HEK293T (cell line): ENCODE results near the gene PIWIL1.

ENCODE experiments used
- CTCF ChIA-PET: fragments of 350-600 bp; formaldehyde crosslinking; extraction: SDS; loops from one replicate; lab custom pipeline; 2021; ENCODE audit warnings: antibody characterized with exemption, inconsistent platforms; lab: Yijun Ruan, JAX
- POLR2A ChIA-PET: fragments of 350-600 bp; formaldehyde crosslinking; extraction: SDS; loops from one replicate; lab custom pipeline; 2020; ENCODE audit warnings: antibody characterized with exemption, inconsistent platforms; lab: Yijun Ruan, JAX
- DNase-seq: peaks from one replicate; pipeline ENCODE4 v3.0.0; 2012; ENCODE audit warnings: mixed read lengths; ENCODE audit errors: extremely low spot score
- ARNT ChIP-seq: fragments of 450-650 bp; IDR thresholded peaks from 2 replicates; pipeline ENCODE4 v1.6.1; 2017; ENCODE audit warnings: mild to moderate bottlenecking
- BHLHE40 ChIP-seq: fragments of 450-650 bp; IDR thresholded peaks from 2 replicates; pipeline ENCODE4 v1.6.1; 2016; ENCODE audit warnings: mild to moderate bottlenecking, moderate library complexity, borderline replicate concordance
- CTBP1 ChIP-seq: fragments of 450-650 bp; IDR thresholded peaks from 2 replicates; pipeline ENCODE4 v1.6.1; 2016; ENCODE audit warnings: borderline replicate concordance
- ELF4 ChIP-seq: fragments of 450-650 bp; IDR thresholded peaks from 2 replicates; pipeline ENCODE4 v1.6.1; 2017; ENCODE audit warnings: antibody characterized with exemption
- FOXA1 ChIP-seq: fragments of 450-650 bp; IDR thresholded peaks from 2 replicates; pipeline ENCODE4 v1.6.1; 2016; ENCODE audit warnings: mild to moderate bottlenecking
- FOXK2 ChIP-seq: fragments of 450-650 bp; IDR thresholded peaks from 2 replicates; pipeline ENCODE4 v1.6.1; 2016; ENCODE audit warnings: mild to moderate bottlenecking
- FOXM1 ChIP-seq: fragments of 450-650 bp; IDR thresholded peaks from 2 replicates; pipeline ENCODE4 v1.6.1; 2017; ENCODE audit warnings: mild to moderate bottlenecking, borderline replicate concordance
- HDGF ChIP-seq: fragments of 450-650 bp; IDR thresholded peaks from 2 replicates; pipeline ENCODE4 v1.6.1; 2017; ENCODE audit warnings: antibody characterized with exemption, borderline replicate concordance
- L3MBTL2 ChIP-seq: fragments of 450-650 bp; conservative IDR thresholded peaks from 2 replicates; pipeline ENCODE4 v1.6.1; 2016; ENCODE audit warnings: mild to moderate bottlenecking
- LEF1 ChIP-seq: fragments of 450-650 bp; IDR thresholded peaks from 2 replicates; pipeline ENCODE4 v1.6.1; 2017; ENCODE audit warnings: mild to moderate bottlenecking, borderline replicate concordance
- NFRKB ChIP-seq: fragments of 450-650 bp; IDR thresholded peaks from 2 replicates; pipeline ENCODE4 v1.6.1; 2016; ENCODE audit warnings: mild to moderate bottlenecking, moderate library complexity
- PKNOX1 ChIP-seq: fragments of 450-650 bp; IDR thresholded peaks from 2 replicates; pipeline ENCODE4 v1.6.1; 2016
- SP1 ChIP-seq: fragments of 450-650 bp; IDR thresholded peaks from 2 replicates; pipeline ENCODE4 v1.6.1; 2017
- SUZ12 ChIP-seq: fragments of 450-650 bp; IDR thresholded peaks from 2 replicates; pipeline ENCODE4 v1.6.1; 2016; ENCODE audit warnings: mild to moderate bottlenecking
- TARDBP ChIP-seq: fragments of 450-650 bp; IDR thresholded peaks from 2 replicates; pipeline ENCODE4 v1.6.1; 2016
- ZNF384 ChIP-seq: fragments of 450-650 bp; IDR thresholded peaks from 2 replicates; pipeline ENCODE4 v1.6.1; 2016

PIWIL1 gene

GRCh38 chr12:130350715-130351114, 13.0 kb downstream of the PIWIL1 start:
- ChIA-PET POLR2A (no interaction called here), CTCF (no interaction called here)
- TF ChIP-seq HDGF, result no peak
- TF ChIP-seq LEF1, result no peak
- TF ChIP-seq BHLHE40, result no peak
- no peak for TF ChIP-seq ZNF384
- no peak for TF ChIP-seq SP1
- no peak for TF ChIP-seq TARDBP
- DNase-seq, result no peak

- ChIA-PET CTCF (no interaction called here), POLR2A (no interaction called here)
Measured at GRCh38 chr12:130351326-130351725, 13.6 kb downstream of the PIWIL1 start.

GRCh38 chr12:130353081-130353480, 15.4 kb downstream of the PIWIL1 start:
- no peak for TF ChIP-seq NFRKB
- TF ChIP-seq BHLHE40, result no peak
- TF ChIP-seq ARNT, result no peak
- TF ChIP-seq LEF1, result no peak
- TF ChIP-seq FOXA1, result no peak
- no peak for TF ChIP-seq ZNF384
- no peak for TF ChIP-seq SP1
- TF ChIP-seq HDGF, result no peak
- no peak for TF ChIP-seq FOXK2
- no peak for TF ChIP-seq PKNOX1
- no peak for TF ChIP-seq FOXM1
- TF ChIP-seq ELF4, result no peak
- no peak for TF ChIP-seq TARDBP
- no peak for TF ChIP-seq L3MBTL2
- no peak for TF ChIP-seq CTBP1
- TF ChIP-seq SUZ12, result no peak
- ChIA-PET POLR2A (no interaction called here), CTCF (no interaction called here)
- DNase-seq, result no peak

More at GRCh38 chr12:130351326-130351725, 13.6 kb downstream of the PIWIL1 start:
- no peak for TF ChIP-seq FOXM1
- no peak for TF ChIP-seq L3MBTL2
- TF ChIP-seq HDGF, result no peak
- no peak for TF ChIP-seq NFRKB
- no peak for TF ChIP-seq ARNT
- TF ChIP-seq BHLHE40, result no peak
- no peak for TF ChIP-seq SP1
- TF ChIP-seq FOXA1, result no peak
- TF ChIP-seq LEF1, result no peak
- TF ChIP-seq TARDBP, result no peak
- no peak for DNase-seq

GRCh38 chr12:130354407-130354806, 16.7 kb downstream of the PIWIL1 start:
- no peak for TF ChIP-seq ARNT
- TF ChIP-seq BHLHE40, result no peak
- TF ChIP-seq SP1, result no peak
- CTCF ChIA-PET, result no interaction called here
- DNase-seq, result no peak
- POLR2A ChIA-PET, result no interaction called here

- TF ChIP-seq NFRKB (no peak), ELF4 (no peak), SUZ12 (no peak), FOXK2 (no peak), FOXA1 (no peak), L3MBTL2 (no peak), BHLHE40 (no peak), SP1 (no peak), TARDBP (no peak), ZNF384 (no peak), ARNT (no peak), PKNOX1 (no peak), FOXM1 (no peak), CTBP1 (no peak), HDGF (no peak), LEF1 (no peak)
- DNase-seq, result no peak
- POLR2A ChIA-PET, result no interaction called here
- CTCF ChIA-PET, result no interaction called here
Measured at GRCh38 chr12:130356222-130356621, 18.5 kb downstream of the PIWIL1 start.

GRCh38 chr12:130357241-130357640, 19.6 kb downstream of the PIWIL1 start:
- ChIA-PET CTCF (no interaction called here), POLR2A (no interaction called here)
- no peak for DNase-seq
- TF ChIP-seq BHLHE40, result no peak
- TF ChIP-seq NFRKB, result no peak
- TF ChIP-seq TARDBP, result no peak
- no peak for TF ChIP-seq FOXA1
- no peak for TF ChIP-seq ELF4
- no peak for TF ChIP-seq ARNT
- TF ChIP-seq LEF1, result no peak
- no peak for TF ChIP-seq HDGF
- no peak for TF ChIP-seq SUZ12
- TF ChIP-seq FOXK2, result no peak
- no peak for TF ChIP-seq L3MBTL2
- TF ChIP-seq PKNOX1, result no peak
- no peak for TF ChIP-seq ZNF384
- TF ChIP-seq CTBP1, result no peak
- no peak for TF ChIP-seq FOXM1
- no peak for TF ChIP-seq SP1
